Sciatic nerve (tissue), 2 donors: ENCODE data around the gene CREBL2. TPM values are rescaled to one million over a fixed set of nuclear protein-coding genes. Genes with fewer than 3 reads are reported as not detected.
"Not testable (repeated sequence)": the region's sequence is repeated elsewhere in the genome, so short reads cannot be mapped to it uniquely, and the experiment has no call there.

Experiments
- ATAC-seq: fragments of 200-7000 bp; cut with Tn5 transposase; one replicate; pipeline ENCODE4 v1.9.1; 2020; ENCODE audit warnings: mild to moderate bottlenecking, moderate library complexity
- DNase-seq: peaks from one replicate; pipeline ENCODE4 v3.0.0-alpha.2; 2020; ENCODE audit warnings: low spot score
- intact Hi-C: fragments of 100-400 bp; cut with DNase I; formaldehyde crosslinking; loops from one replicate; pipeline ENCODE4 v1.14.2; 2022
- total RNA-seq: library from RNA; stranded (reverse); fragmentation: NEBNext Ultra II Directional; extraction: Animal tissue kit (Norgen Biotek cat#: 25700); gene quantifications from one replicate; pipeline ENCODE4 v1.2.1, GENCODE V29; 2021
- donor health status: DM: no; HTN: no; CAD: no.
- donor health status: DM: no; HTN: no; CAD: no.

The CREBL2 gene
- total RNA-seq, 1 donor from 2014 or later, result 67.9 TPM

- no peak for DNase-seq
- intact Hi-C loops, result no loop called here
- no peak for ATAC-seq
Observed at GRCh38 chr12:12626471-12626870, 14.8 kb downstream of the CREBL2 start.

- intact Hi-C loops, result no loop called here
- ATAC-seq (no peak), DNase-seq (no peak)
Observed at GRCh38 chr12:12627308-12627827, 15.7 kb downstream of the CREBL2 start.

GRCh38 chr12:12628013-12628412 lies 16.3 kb downstream of the CREBL2 start:
- ATAC-seq (no peak), DNase-seq (no peak)
- intact Hi-C loops, result no loop called here

DNA sequence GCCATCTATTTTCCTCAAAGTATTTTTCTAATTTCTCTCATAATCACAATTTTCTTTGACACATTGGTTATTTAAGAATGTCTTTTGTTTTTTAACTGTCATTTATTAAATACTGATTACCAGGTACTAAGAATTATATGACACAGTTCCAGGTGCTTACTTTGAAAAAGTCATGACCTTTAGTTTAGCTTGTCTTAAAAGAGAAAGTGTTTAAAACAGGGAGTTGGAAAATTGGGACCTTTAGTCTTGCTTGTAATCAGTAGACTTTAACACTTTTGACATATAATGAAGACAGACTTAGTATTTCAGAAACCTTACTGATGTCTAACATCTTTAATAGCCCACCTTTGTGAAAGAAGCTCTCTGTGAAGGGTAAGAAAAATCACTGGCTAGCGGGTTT lies 19.2 kb downstream of the CREBL2 start:
- ATAC-seq (no peak), DNase-seq (no peak)
- intact Hi-C loops, result no loop called here

GRCh38 chr12:12635651-12636050 lies 24.0 kb downstream of the CREBL2 start:
- no peak for DNase-seq
- ATAC-seq, result no peak

GRCh38 chr12:12636641-12637040 lies 25.0 kb downstream of the CREBL2 start:
- DNase-seq (no peak), ATAC-seq (no peak)
- intact Hi-C loops, result no loop called here

More at GRCh38 chr12:12635651-12636050, 24.0 kb downstream of the CREBL2 start:
- intact Hi-C loops, result no loop called here

DNA sequence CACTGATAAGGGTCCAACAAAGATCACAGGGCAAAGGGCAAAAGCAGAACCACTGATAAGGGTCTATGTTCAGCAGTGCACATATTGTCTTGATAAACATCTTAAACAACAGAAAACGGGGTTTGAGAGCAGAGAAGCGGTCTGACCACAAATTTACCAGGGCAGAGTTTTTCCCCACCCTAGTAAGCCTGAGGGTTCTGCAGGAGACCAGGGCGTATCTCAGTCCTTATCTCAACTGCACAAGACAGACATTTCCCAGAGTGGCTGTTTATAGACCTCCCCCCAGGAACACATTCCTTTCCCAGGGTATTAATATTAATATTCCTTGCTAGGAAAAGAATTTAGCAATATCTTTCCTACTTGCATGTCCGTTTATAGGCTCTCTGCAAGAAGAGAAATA lies 28.3 kb downstream of the CREBL2 start:
- intact Hi-C loops, ATAC-seq, DNase-seq: not testable (repeated sequence)

DNA sequence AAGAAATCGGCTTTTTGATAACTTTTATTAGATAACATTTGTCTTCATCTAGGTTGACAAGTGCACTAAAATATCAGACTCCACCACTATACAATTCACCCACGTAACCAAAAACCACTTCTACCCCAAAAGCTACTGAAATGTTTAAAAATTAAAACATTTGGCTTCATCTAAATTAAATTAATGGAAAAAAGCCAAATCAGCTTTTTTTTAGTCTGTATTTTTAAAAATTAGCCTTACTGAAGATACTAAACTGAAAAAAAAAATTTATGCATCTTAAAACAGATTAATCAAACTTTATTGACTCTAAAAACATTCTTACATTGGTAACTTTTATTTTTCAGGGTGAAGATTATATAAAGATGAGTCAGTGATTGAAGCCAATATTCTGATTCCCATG lies 30.0 kb downstream of the CREBL2 start:
- intact Hi-C loops, result no loop called here
- no peak for ATAC-seq
- DNase-seq, result no peak

DNA sequence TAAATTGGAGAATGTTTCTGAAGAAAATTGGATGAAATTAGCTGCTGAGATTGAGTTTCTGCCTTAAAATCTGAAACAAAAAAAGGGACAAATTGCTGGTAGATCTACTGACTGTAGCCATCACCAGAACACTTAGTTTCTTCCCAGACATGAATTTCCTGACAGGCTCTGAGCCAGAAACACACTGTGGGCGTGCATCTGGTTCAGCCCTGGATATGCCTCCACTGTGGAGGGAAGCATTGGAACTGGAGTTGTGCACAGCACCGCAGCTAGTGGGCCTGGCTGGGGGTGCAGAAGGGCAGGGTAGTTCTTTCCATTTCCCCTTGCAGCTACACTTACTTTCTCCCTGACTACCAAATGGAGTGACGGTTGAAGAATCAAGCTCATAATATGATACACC lies 31.2 kb downstream of the CREBL2 start:
- ATAC-seq (no peak), DNase-seq (no peak)
- intact Hi-C loops, result no loop called here

DNA sequence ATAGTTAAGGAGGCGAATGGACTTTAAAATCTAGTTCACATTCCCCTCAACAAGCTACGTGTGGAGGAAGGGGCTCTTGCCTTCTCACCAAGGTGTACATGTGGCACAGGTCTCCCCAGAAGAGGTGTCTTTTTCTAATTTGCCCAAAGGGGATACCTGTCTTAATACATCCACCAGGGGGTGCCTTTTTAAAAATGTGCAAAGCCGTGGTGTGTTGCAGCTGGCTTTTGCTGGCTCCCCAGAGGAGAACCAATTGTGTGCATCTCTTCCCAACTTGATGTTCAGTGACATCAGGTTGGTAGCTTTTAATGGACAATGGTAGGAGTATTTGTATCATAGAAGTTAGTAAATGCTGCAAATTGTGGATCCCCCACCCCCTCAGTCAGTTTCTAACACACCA lies 33.8 kb downstream of the CREBL2 start:
- intact Hi-C loops, result no loop called here
- no peak for ATAC-seq
- DNase-seq, result no peak

DNA sequence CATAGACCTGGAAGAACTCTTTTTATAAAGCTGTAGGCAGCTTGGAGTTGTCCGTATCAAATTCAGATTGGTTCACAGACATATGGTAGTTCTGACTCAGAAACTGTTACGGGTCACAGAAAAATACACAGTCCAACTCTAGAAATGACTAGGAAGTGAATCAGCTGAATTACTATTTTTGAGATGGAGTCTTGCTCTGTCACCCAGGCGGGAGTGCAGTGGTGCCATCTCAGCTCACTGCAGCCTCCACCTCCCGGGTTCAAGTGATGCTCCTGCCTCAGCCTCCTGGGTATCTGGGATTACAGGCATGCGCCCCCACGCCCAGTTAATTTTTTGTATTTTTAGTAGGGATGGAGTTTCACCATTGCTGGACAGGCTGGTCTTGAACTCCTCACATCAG lies 34.3 kb downstream of the CREBL2 start:
- intact Hi-C loops, ATAC-seq, DNase-seq: not testable (repeated sequence)

- intact Hi-C loops, result no loop called here
- no peak for DNase-seq
- no peak for ATAC-seq
Observed at GRCh38 chr12:12646483-12647072, 34.9 kb downstream of the CREBL2 start.

DNA sequence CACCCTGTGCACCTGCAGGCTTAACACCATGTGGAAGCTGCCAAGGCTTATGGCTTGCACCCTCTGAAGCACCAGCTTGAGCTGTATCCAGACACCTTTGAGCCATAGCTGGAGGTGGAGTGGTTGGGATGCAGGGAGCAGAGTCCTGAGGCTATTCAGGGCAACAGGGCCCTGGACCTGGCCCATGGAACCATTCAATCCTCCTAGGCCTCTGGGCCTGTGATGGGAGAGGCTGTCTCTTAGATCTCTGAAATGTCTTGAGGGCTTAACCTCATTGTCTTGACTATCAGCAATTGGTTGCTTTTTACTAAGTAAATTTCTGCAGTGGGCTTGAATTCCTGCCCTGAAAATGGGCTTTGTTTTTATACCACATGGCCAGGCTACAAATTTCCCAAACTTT lies 36.6 kb downstream of the CREBL2 start:
- ATAC-seq, result no peak
- intact Hi-C loops, result no loop called here
- no peak for DNase-seq

- DNase-seq, result no peak
- no peak for ATAC-seq
- intact Hi-C loops, result no loop called here
Observed at GRCh38 chr12:12648951-12649650, 37.4 kb downstream of the CREBL2 start.

GRCh38 chr12:12651752-12652151 lies 40.1 kb downstream of the CREBL2 start:
- DNase-seq (no peak), ATAC-seq (no peak)
- intact Hi-C loops, result no loop called here

DNA sequence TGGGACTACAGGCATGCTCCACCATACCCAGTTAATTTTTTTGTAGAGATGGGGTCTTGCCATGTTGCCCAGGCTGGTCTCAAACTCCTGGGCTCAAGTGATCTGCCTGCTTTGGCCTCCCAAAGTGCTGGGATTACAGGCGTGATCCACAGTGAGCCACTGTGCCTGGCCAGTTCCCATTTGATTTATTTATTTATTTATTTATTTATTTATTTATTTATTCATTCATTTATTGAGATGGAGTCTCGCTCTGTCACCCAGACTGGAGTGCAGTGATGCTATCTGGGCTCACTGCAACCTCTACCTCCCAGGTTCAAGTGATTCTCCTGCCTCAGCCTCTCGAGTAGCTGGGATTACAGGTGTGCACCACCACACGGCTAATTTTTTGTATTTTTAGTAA lies 41.0 kb downstream of the CREBL2 start:
- intact Hi-C loops, ATAC-seq, DNase-seq: not testable (repeated sequence)

DNA sequence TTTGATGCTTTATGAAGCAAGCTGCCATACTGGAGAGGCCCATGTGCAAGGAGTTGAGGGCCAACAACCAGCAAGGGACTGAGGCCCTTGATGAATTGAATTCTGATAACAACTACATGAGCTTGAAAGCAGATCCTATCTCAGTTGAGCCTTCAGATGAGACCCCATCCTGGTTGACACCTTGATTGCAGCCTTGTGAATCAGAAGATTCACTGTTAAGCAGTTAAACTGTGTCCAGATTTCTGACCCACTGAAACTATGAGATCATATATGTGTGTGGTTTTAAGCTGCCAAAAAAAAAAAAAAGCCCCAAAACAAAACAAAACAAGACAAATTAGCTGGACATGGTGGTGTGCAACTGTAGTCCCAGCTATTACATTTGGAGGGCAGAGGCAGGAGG lies 42.2 kb downstream of the CREBL2 start:
- intact Hi-C loops, result no loop called here
- no peak for ATAC-seq
- DNase-seq, result no peak

GRCh38 chr12:12654691-12655460 lies 43.2 kb downstream of the CREBL2 start:
- DNase-seq, result no peak
- ATAC-seq, result no peak
- intact Hi-C loops, result no loop called here

- ATAC-seq (no peak), DNase-seq (no peak)
- intact Hi-C loops, result no loop called here
Observed at GRCh38 chr12:12660201-12660600, 48.5 kb downstream of the CREBL2 start.
